PC-3 (cell line): Measurements from ENCODE around the gene PKP3. TPM values are rescaled to one million over a fixed set of nuclear protein-coding genes. Genes with fewer than 3 reads are reported as not detected.

Source experiments
- ATAC-seq: fragments of 200-7000 bp; cut with Tn5 transposase; 2 replicates; pipeline ENCODE4 v1.9.1; 2020; ENCODE audit warnings: mild to moderate bottlenecking, moderate library complexity
- BruUV-seq: library from RNA; stranded (reverse); fragments of 400-500 nt; replicated peaks from 2 replicates; lab custom pipeline; 2021; lab: Mats Ljungman, UMichigan
- CTCF ChIA-PET: fragments of 300-600 bp; sonication (Branson Sonifier 250); formaldehyde crosslinking; loops from one replicate; lab custom pipeline; 2022; ENCODE audit warnings: antibody characterized with exemption; lab: Charles Lee
- POLR2A ChIA-PET: fragments of 300-600 bp; sonication (Branson Sonifier 250); formaldehyde crosslinking; loops from one replicate; lab custom pipeline; 2022; ENCODE audit warnings: antibody characterized with exemption; ENCODE audit not compliant: unreplicated experiment; lab: Charles Lee
- DNase-seq: peaks from one replicate; pipeline ENCODE4 v3.0.0-alpha.2; 2015
- H2AFZ ChIP-seq: fragments of 300-600 bp; sonication (generic); 2 replicates; pipeline ENCODE4 v1.6.0; 2016; ENCODE audit warnings: antibody characterized with exemption, low read length
- H3F3A ChIP-seq: fragments of 300-600 bp; sonication (generic); one replicate; pipeline ENCODE4 v1.6.0; 2017; ENCODE audit warnings: antibody characterized with exemption, low read length, control low read depth, mild to moderate bottlenecking; ENCODE audit not compliant: unreplicated experiment
- H3K27ac ChIP-seq: fragments of 300-600 bp; sonication (generic); 2 replicates; pipeline ENCODE4 v1.5.1; 2016; ENCODE audit warnings: mild to moderate bottlenecking, low read length
- H3K27me3 ChIP-seq: fragments of 300-600 bp; sonication (generic); 2 replicates; pipeline ENCODE4 v1.6.1; 2016; ENCODE audit warnings: low read length, mixed read lengths
- H3K36me3 ChIP-seq: fragments of 300-600 bp; sonication (generic); 2 replicates; pipeline ENCODE4 v1.6.1; 2016; ENCODE audit warnings: low read depth, mixed run types, low read length, mixed read lengths
- H3K4me1 ChIP-seq: fragments of 300-600 bp; sonication (generic); 2 replicates; pipeline ENCODE4 v1.5.1; 2016; ENCODE audit warnings: low read length; ENCODE audit not compliant: insufficient read depth
- H3K4me2 ChIP-seq: fragments of 300-600 bp; sonication (generic); 2 replicates; pipeline ENCODE4 v1.6.0; 2016; ENCODE audit warnings: low read length
- H3K4me3 ChIP-seq: fragments of 300-600 bp; sonication (generic); 2 replicates; pipeline ENCODE4 v1.5.1; 2016; ENCODE audit warnings: mild to moderate bottlenecking, low read length, mixed read lengths
- H3K79me2 ChIP-seq: fragments of 300-600 bp; sonication (generic); 2 replicates; pipeline ENCODE4 v1.6.1; 2017; ENCODE audit warnings: low read length, mixed read lengths
- H3K9ac ChIP-seq: fragments of 300-600 bp; sonication (generic); 2 replicates; pipeline ENCODE4 v1.6.0; 2016; ENCODE audit warnings: mild to moderate bottlenecking, low read length
- H3K9me2 ChIP-seq: fragments of 300-600 bp; sonication (generic); replicated peaks from 2 replicates; pipeline ENCODE4 v1.6.1; 2016; ENCODE audit warnings: mixed run types, low read length, mixed read lengths
- H3K9me3 ChIP-seq: fragments of 300-600 bp; sonication (generic); 2 replicates; pipeline ENCODE4 v1.6.1; 2016; ENCODE audit warnings: low read length, mixed read lengths
- H4K20me1 ChIP-seq: fragments of 300-600 bp; sonication (generic); 2 replicates; pipeline ENCODE4 v1.6.1; 2016; ENCODE audit warnings: low read length, mixed read lengths
- CTCF ChIP-seq: fragments of 300-600 bp; sonication (generic); conservative IDR thresholded peaks from 2 replicates; pipeline ENCODE4 v1.5.1; 2017; ENCODE audit warnings: antibody characterized with exemption, low read depth, mild to moderate bottlenecking, low read length
- EZH2 ChIP-seq: fragments of 300-600 bp; sonication (generic); IDR thresholded peaks from one replicate; pipeline ENCODE4 v1.6.1; 2017; ENCODE audit warnings: antibody characterized with exemption, mild to moderate bottlenecking, low read length; ENCODE audit not compliant: unreplicated experiment
- EZH2phosphoT487 ChIP-seq: fragments of 300-600 bp; sonication (generic); IDR thresholded peaks from 2 replicates; pipeline ENCODE4 v1.6.1; 2018; ENCODE audit warnings: mild to moderate bottlenecking, antibody characterized with exemption, low read length, borderline replicate concordance
- intact Hi-C: fragments of 100-400 bp; cut with micrococcal nuclease; formaldehyde crosslinking; loops from 2 replicates; pipeline ENCODE4 v1.9.0; 2023
- total RNA-seq: library from RNA; depleted of rRNA; stranded (reverse); fragments of >200 nt; gene quantifications from 2 replicates; pipeline ENCODE4 v1.2.3, GENCODE V29; 2014

The PKP3 gene
- total RNA-seq, 1 experiment from 2014 or later: 218 TPM

- POLR2A ChIA-PET: no interaction called here
- no peaks in the 10 kb centered on the region for H3K36me3 ChIP-seq
Measured at GRCh38 chr11:428295-428694, 34.3 kb downstream of the PKP3 start.

GRCh38 chr11:429391-429790 is 35.4 kb downstream of the PKP3 start:
- intact Hi-C loops: no loop called here
- no peak overlapping the region for H3K27ac ChIP-seq
- ATAC-seq (no peak), DNase-seq (no peak)
- H3K4me3 ChIP-seq: no peak overlapping the region
- no peak overlapping the region for H2AFZ ChIP-seq
- no peaks in the 10 kb centered on the region for H3K27me3 ChIP-seq
- no peaks in the 10 kb centered on the region for H3F3A ChIP-seq
- no peaks in the 10 kb centered on the region for H3K4me1 ChIP-seq
- ChIA-PET POLR2A (no interaction called here), CTCF (no interaction called here)
- no peak for TF ChIP-seq EZH2phosphoT487
- TF ChIP-seq EZH2: no peak
- no peaks in the 10 kb centered on the region for H3K9me3 ChIP-seq
- H4K20me1 ChIP-seq: no peaks in the 10 kb centered on the region
- no peaks in the 10 kb centered on the region for H3K79me2 ChIP-seq
- no peak overlapping the region for H3K9ac ChIP-seq
- no peaks in the 10 kb centered on the region for H3K9me2 ChIP-seq
- H3K4me2 ChIP-seq: no peak overlapping the region
- no TSS peak for BruUV-seq
- no peaks in the 10 kb centered on the region for H3K36me3 ChIP-seq

More at GRCh38 chr11:428295-428694, 34.3 kb downstream of the PKP3 start:
- Histone ChIP-seq H3K4me2 (no peak overlapping the region), H3F3A (no peaks in the 10 kb centered on the region), H3K4me3 (no peak overlapping the region), H3K27ac (no peak overlapping the region), H3K9me3 (no peaks in the 10 kb centered on the region), H3K9ac (no peak overlapping the region), H4K20me1 (no peaks in the 10 kb centered on the region), H3K27me3 (no peaks in the 10 kb centered on the region), H3K79me2 (no peaks in the 10 kb centered on the region), H3K4me1 (no peaks in the 10 kb centered on the region), H3K9me2 (no peaks in the 10 kb centered on the region), H2AFZ (no peak overlapping the region)
- CTCF ChIA-PET: no interaction called here
- TF ChIP-seq EZH2 (no peak), CTCF (no peak), EZH2phosphoT487 (no peak)
- ATAC-seq (no peak), DNase-seq (no peak)
- BruUV-seq: no TSS peak
- intact Hi-C loops: no loop called here

- ATAC-seq: no peak
- no peak overlapping the region for H3K4me3 ChIP-seq
Measured at GRCh38 chr11:429931-430456, 36.0 kb downstream of the PKP3 start.

More at GRCh38 chr11:429931-430456, 36.0 kb downstream of the PKP3 start:
- ChIA-PET POLR2A (no interaction called here), CTCF (no interaction called here)
- H3K79me2 ChIP-seq: no peaks in the 10 kb centered on the region
- no peak overlapping the region for H3K9ac ChIP-seq
- no peaks in the 10 kb centered on the region for H3K9me3 ChIP-seq
- H3K9me2 ChIP-seq: no peaks in the 10 kb centered on the region
- intact Hi-C loops: no loop called here
- H3K4me1 ChIP-seq: no peaks in the 10 kb centered on the region
- no peaks in the 10 kb centered on the region for H3K27me3 ChIP-seq
- no peak overlapping the region for H3K4me2 ChIP-seq
- no peak for DNase-seq
- TF ChIP-seq EZH2 (no peak), CTCF (no peak), EZH2phosphoT487 (no peak)
- no peaks in the 10 kb centered on the region for H3K36me3 ChIP-seq
- H2AFZ ChIP-seq: no peak overlapping the region
- BruUV-seq: no TSS peak
- no peaks in the 10 kb centered on the region for H3F3A ChIP-seq
- H4K20me1 ChIP-seq: no peaks in the 10 kb centered on the region
- H3K27ac ChIP-seq: no peak overlapping the region
